ENCODE results near the gene DISP2.

DNA sequence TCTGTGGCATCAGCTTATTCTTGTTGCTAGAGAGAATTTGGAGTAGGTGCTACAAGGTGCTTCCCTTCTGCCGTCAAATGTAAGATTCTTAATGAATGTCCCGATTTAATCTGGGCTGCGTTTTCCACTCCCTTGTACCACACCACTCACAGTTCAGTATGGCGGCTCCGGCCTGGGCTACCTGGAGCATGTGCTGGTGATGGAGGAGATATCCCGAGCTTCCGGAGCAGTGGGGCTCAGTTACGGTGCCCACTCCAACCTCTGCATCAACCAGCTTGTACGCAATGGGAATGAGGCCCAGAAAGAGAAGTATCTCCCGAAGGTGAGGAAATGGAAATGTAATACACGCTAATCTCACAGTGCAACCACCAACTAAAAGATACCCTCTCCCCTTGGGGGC lies 52.5 kb downstream of the DISP2 start:
- TF ChIP-seq CTCF (IDR thresholded peaks at IDR 0.05) (no peak), POLR2AphosphoS5 (IDR thresholded peaks at IDR 0.05) (no peak)

All from breast epithelium (tissue), 3 donors.